GM12864 (cell line): Measurements from ENCODE around the gene PPIL3.

Experiments
- DNase-seq: peaks from one replicate; pipeline ENCODE4 v3.0.0-alpha.2; 2011; ENCODE audit warnings: low read depth
- H3K4me3 ChIP-seq: 2 replicates; pipeline ENCODE4 v1.5.1; 2011; ENCODE audit warnings: mild to moderate bottlenecking, low read depth, low read length, control low read depth
- CTCF ChIP-seq: IDR thresholded peaks from 2 replicates; pipeline ENCODE4 v1.5.1; 2011; ENCODE audit warnings: low read depth, mild to moderate bottlenecking, moderate library complexity, low read length, control low read depth, inconsistent platforms; ENCODE audit errors: missing control alignments

PPIL3 gene

GRCh38 chr2:200847269-200847668, 41.6 kb downstream of the PPIL3 start:
- DNase-seq: no peak
- no peak for TF ChIP-seq CTCF
- H3K4me3 ChIP-seq: no peak overlapping the region

GRCh38 chr2:200845669-200846325, 43.1 kb downstream of the PPIL3 start:
- DNase-seq: no peak
- no peak for TF ChIP-seq CTCF
- H3K4me3 ChIP-seq: no peak overlapping the region

- TF ChIP-seq CTCF: no peak
- H3K4me3 ChIP-seq: no peak overlapping the region
- no peak for DNase-seq
These were observed 43.7 kb downstream of the PPIL3 start for GRCh38 chr2:200845194-200845593.

- no peak overlapping the region for H3K4me3 ChIP-seq
- TF ChIP-seq CTCF: no peak
These were observed 44.6 kb downstream of the PPIL3 start for GRCh38 chr2:200843993-200844948.

GRCh38 chr2:200839513-200839912, 49.4 kb downstream of the PPIL3 start:
- no peak for DNase-seq
- no peak for TF ChIP-seq CTCF
- no peak overlapping the region for H3K4me3 ChIP-seq

More at GRCh38 chr2:200843993-200844948, 44.6 kb downstream of the PPIL3 start:
- no peak for DNase-seq

GRCh38 chr2:200834701-200835100, 54.2 kb downstream of the PPIL3 start:
- TF ChIP-seq CTCF: no peak

More at GRCh38 chr2:200834701-200835100, 54.2 kb downstream of the PPIL3 start:
- no peak overlapping the region for H3K4me3 ChIP-seq
- no peak for DNase-seq
